HEK293 (cell line): ENCODE measurements around the gene ABR.

Experiments
- CTCF ChIP-seq: fragments of 450-650 bp; formaldehyde crosslinking; IDR thresholded peaks from 2 replicates; pipeline ENCODE4 v1.5.1; 2016; ENCODE audit warnings: missing biosample characterization, missing genetic modification characterization
- ELK4 ChIP-seq: IDR thresholded peaks from 2 replicates; pipeline ENCODE4 v1.6.1; 2011; ENCODE audit warnings: mild to moderate bottlenecking, low read depth, low read length, borderline replicate concordance
- GLIS2 ChIP-seq: fragments of 450-650 bp; formaldehyde crosslinking; IDR thresholded peaks from 2 replicates; pipeline ENCODE4 v1.5.1; 2016; ENCODE audit warnings: missing biosample characterization, missing genetic modification characterization
- KLF8 ChIP-seq: fragments of 450-650 bp; formaldehyde crosslinking; IDR thresholded peaks from 2 replicates; pipeline ENCODE4 v1.5.1; 2016; ENCODE audit warnings: missing biosample characterization, missing genetic modification characterization
- KLF9 ChIP-seq: fragments of 450-650 bp; formaldehyde crosslinking; IDR thresholded peaks from 2 replicates; pipeline ENCODE4 v1.5.1; 2016; ENCODE audit warnings: missing biosample characterization, missing genetic modification characterization, low read depth
- MYNN ChIP-seq: fragments of 450-650 bp; formaldehyde crosslinking; IDR thresholded peaks from 2 replicates; pipeline ENCODE4 v1.5.1; 2016; ENCODE audit warnings: missing biosample characterization, missing genetic modification characterization, borderline replicate concordance
- PRDM1 ChIP-seq: fragments of 450-650 bp; formaldehyde crosslinking; IDR thresholded peaks from 2 replicates; pipeline ENCODE4; 2016; ENCODE audit warnings: missing biosample characterization, missing genetic modification characterization
- SCRT2 ChIP-seq: fragments of 450-650 bp; formaldehyde crosslinking; IDR thresholded peaks from 2 replicates; pipeline ENCODE4 v1.5.1; 2016; ENCODE audit warnings: missing biosample characterization, missing genetic modification characterization
- SP2 ChIP-seq: fragments of 450-650 bp; formaldehyde crosslinking; IDR thresholded peaks from 2 replicates; pipeline ENCODE4 v1.5.1; 2016; ENCODE audit warnings: missing biosample characterization, missing genetic modification characterization
- SP7 ChIP-seq: fragments of 450-650 bp; formaldehyde crosslinking; IDR thresholded peaks from 2 replicates; pipeline ENCODE4 v1.5.1; 2016; ENCODE audit warnings: missing biosample characterization, missing genetic modification characterization
- ZBTB49 ChIP-seq: fragments of 450-650 bp; formaldehyde crosslinking; IDR thresholded peaks from 2 replicates; pipeline ENCODE4 v1.5.1; 2016; ENCODE audit warnings: missing biosample characterization, missing genetic modification characterization, low read depth
- ZBTB6 ChIP-seq: fragments of 450-650 bp; formaldehyde crosslinking; IDR thresholded peaks from 2 replicates; pipeline ENCODE4 v1.5.1; 2017; ENCODE audit warnings: missing biosample characterization, missing genetic modification characterization
- ZFP37 ChIP-seq: fragments of 450-650 bp; formaldehyde crosslinking; IDR thresholded peaks from 2 replicates; pipeline ENCODE4 v1.5.1; 2016; ENCODE audit warnings: missing biosample characterization, missing genetic modification characterization
- ZFP41 ChIP-seq: fragments of 450-650 bp; formaldehyde crosslinking; IDR thresholded peaks from 2 replicates; pipeline ENCODE4 v1.5.1; 2016; ENCODE audit warnings: missing biosample characterization, missing genetic modification characterization, borderline replicate concordance
- ZNF121 ChIP-seq: fragments of 450-650 bp; formaldehyde crosslinking; IDR thresholded peaks from 2 replicates; pipeline ENCODE4 v1.5.1; 2016; ENCODE audit warnings: missing biosample characterization, missing genetic modification characterization
- ZNF155 ChIP-seq: fragments of 450-650 bp; formaldehyde crosslinking; IDR thresholded peaks from 2 replicates; pipeline ENCODE4 v1.5.1; 2016; ENCODE audit warnings: missing biosample characterization, missing genetic modification characterization
- ZNF2 ChIP-seq: fragments of 450-650 bp; formaldehyde crosslinking; IDR thresholded peaks from 2 replicates; pipeline ENCODE4 v1.5.1; 2016; ENCODE audit warnings: missing biosample characterization, missing genetic modification characterization
- ZNF341 ChIP-seq: fragments of 450-650 bp; formaldehyde crosslinking; IDR thresholded peaks from 2 replicates; pipeline ENCODE4; 2016; ENCODE audit warnings: low read depth, missing biosample characterization, missing genetic modification characterization
- ZNF362 ChIP-seq: fragments of 450-650 bp; formaldehyde crosslinking; IDR thresholded peaks from 2 replicates; pipeline ENCODE4 v1.5.1; 2016; ENCODE audit warnings: missing biosample characterization, missing genetic modification characterization
- ZNF366 ChIP-seq: fragments of 450-650 bp; formaldehyde crosslinking; conservative IDR thresholded peaks from 2 replicates; pipeline ENCODE4 v1.5.1; 2016; ENCODE audit warnings: missing biosample characterization, missing genetic modification characterization
- ZNF529 ChIP-seq: fragments of 450-650 bp; formaldehyde crosslinking; IDR thresholded peaks from 2 replicates; pipeline ENCODE4 v1.5.1; 2017; ENCODE audit warnings: missing genetic modification characterization, missing biosample characterization; ENCODE audit not compliant: insufficient replicate concordance
- ZNF600 ChIP-seq: fragments of 450-650 bp; formaldehyde crosslinking; IDR thresholded peaks from 2 replicates; pipeline ENCODE4 v1.5.1; 2016; ENCODE audit warnings: missing biosample characterization, missing genetic modification characterization
- ZNF629 ChIP-seq: fragments of 450-650 bp; formaldehyde crosslinking; IDR thresholded peaks from 2 replicates; pipeline ENCODE4 v1.5.1; 2017; ENCODE audit warnings: missing biosample characterization, missing genetic modification characterization
- ZNF658 ChIP-seq: fragments of 450-650 bp; formaldehyde crosslinking; IDR thresholded peaks from 2 replicates; pipeline ENCODE4; 2016; ENCODE audit warnings: missing biosample characterization, missing genetic modification characterization
- ZNF677 ChIP-seq: fragments of 450-650 bp; IDR thresholded peaks from 2 replicates; pipeline ENCODE4 v1.5.0; 2018; ENCODE audit warnings: missing biosample characterization, mild to moderate bottlenecking, missing genetic modification characterization, moderate library complexity
- ZNF776 ChIP-seq: fragments of 450-650 bp; formaldehyde crosslinking; IDR thresholded peaks from 2 replicates; pipeline ENCODE4 v1.5.0; 2017; ENCODE audit warnings: missing biosample characterization, missing genetic modification characterization, borderline replicate concordance
- ZNF791 ChIP-seq: fragments of 450-650 bp; formaldehyde crosslinking; IDR thresholded peaks from 2 replicates; pipeline ENCODE4 v1.5.1; 2016; ENCODE audit warnings: missing biosample characterization, missing genetic modification characterization
- ZNF837 ChIP-seq: fragments of 450-650 bp; formaldehyde crosslinking; IDR thresholded peaks from 2 replicates; pipeline ENCODE4 v1.5.1; 2016; ENCODE audit warnings: missing biosample characterization, missing genetic modification characterization
- ZSCAN30 ChIP-seq: fragments of 450-650 bp; IDR thresholded peaks from 2 replicates; pipeline ENCODE4 v1.5.1; 2018; ENCODE audit warnings: missing biosample characterization, mild to moderate bottlenecking, missing genetic modification characterization, moderate library complexity
- TF ChIP-seq, protein P1 (sequence below): fragments of 450-650 bp; formaldehyde crosslinking; IDR thresholded peaks from 2 replicates; pipeline ENCODE4 v1.5.1; 2016; ENCODE audit warnings: missing biosample characterization, missing genetic modification characterization

ABR gene

DNA sequence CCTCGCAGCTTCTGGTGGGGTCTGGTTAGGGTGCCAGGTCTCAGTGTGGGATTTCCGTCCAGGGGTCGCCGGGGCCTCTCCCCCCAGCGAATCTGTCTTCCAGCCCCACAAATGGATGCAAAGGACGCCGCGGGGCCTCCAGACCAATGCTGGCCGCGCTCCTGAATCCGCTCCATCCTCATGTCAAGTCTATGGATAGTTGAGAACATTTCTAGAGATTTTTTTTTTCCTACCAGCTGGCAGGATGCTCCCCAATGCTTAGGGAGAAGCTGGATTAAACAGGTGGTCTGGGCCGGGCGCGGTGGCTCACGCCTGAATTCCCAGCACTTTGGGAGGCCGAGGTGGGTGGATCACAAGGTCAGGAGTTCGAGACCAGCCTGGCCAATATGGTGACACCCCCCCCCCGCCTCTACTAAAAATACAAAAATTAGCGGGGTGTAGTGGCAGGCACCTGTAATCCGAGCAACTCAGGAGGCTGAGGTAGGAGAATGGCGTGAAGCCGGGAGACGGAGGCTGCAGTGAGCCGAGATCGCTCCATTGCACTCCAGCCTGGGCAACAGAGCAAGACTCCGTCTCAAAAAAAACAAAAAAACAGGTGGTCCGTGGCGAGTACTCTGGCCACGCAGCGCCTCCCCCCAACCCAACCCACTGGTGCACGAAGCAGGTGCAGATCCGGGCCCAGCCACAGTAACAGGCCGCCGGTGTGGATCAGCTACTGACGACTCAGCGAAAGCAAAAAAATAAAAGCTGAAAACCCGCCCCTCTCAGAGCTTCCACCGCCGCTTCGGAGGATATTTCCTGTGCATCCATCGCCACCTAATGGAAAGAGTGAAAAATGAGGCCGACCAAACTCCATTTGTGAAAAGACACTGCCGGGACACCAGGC, 199.1 kb downstream of the ABR start (continued):
- TF ChIP-seq CTCF (tag by site-specific recombination) (peak; percentile 83), SP7 (peak; percentile 39; the same call in 1 of the 2 replicates), MYNN (tag by site-specific recombination) (peak; percentile 67; the same call in 1 of the 2 replicates), ZNF155 (tag by site-specific recombination) (no peak), ZNF529 (tag by site-specific recombination) (no peak), ZNF677 (tag by site-specific recombination) (no peak), ZNF2 (0 out of 2 replicates have a peak, but pooled peaks have one; percentile 44), ZNF658 (no peak), GLIS2 (tag by site-specific recombination) (0 out of 2 replicates have a peak, but pooled peaks have one; percentile 29), KLF9 (tag by site-specific recombination) (peak; percentile 41; the same call in 1 of the 2 replicates), SCRT2 (tag by site-specific recombination) (0 out of 2 replicates have a peak, but pooled peaks have one; percentile 20), ZNF341 (tag by site-specific recombination) (0 out of 2 replicates have a peak, but pooled peaks have one; percentile 2), PRDM1 (tag by site-specific recombination) (peak; percentile 82), ZBTB6 (no peak), ZNF791 (tag by site-specific recombination) (no peak), ZFP41 (no peak), ZBTB49 (tag by site-specific recombination) (no peak), ZNF629 (tag by site-specific recombination) (peak; percentile 44; the same call in 1 of the 2 replicates), ZNF600 (peak; percentile 91), ZNF837 (tag by site-specific recombination) (no peak), ELK4 (no peak), SP2 (peak; percentile 26; the same call in 1 of the 2 replicates), ZSCAN30 (tag by site-specific recombination) (no peak), KLF8 (tag by site-specific recombination) (peak; percentile 55), ZFP37 (tag by site-specific recombination) (no peak), ZNF776 (tag by site-specific recombination) (no peak), ZNF121 (peak; percentile 99), ZNF362 (tag by site-specific recombination) (peak; percentile 79; the same call in 1 of the 2 replicates), ZNF366 (0 out of 2 replicates have a peak, but pooled peaks have one; percentile 26)
- TF ChIP-seq, protein P1, sequence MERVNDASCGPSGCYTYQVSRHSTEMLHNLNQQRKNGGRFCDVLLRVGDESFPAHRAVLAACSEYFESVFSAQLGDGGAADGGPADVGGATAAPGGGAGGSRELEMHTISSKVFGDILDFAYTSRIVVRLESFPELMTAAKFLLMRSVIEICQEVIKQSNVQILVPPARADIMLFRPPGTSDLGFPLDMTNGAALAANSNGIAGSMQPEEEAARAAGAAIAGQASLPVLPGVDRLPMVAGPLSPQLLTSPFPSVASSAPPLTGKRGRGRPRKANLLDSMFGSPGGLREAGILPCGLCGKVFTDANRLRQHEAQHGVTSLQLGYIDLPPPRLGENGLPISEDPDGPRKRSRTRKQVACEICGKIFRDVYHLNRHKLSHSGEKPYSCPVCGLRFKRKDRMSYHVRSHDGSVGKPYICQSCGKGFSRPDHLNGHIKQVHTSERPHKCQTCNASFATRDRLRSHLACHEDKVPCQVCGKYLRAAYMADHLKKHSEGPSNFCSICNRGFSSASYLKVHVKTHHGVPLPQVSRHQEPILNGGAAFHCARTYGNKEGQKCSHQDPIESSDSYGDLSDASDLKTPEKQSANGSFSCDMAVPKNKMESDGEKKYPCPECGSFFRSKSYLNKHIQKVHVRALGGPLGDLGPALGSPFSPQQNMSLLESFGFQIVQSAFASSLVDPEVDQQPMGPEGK (tag by site-specific recombination) = peak; percentile 28; the same call in 1 of the 2 replicates
